Stomach (tissue), 4 donors: ENCODE measurements around the gene GIMAP2.

ENCODE experiments used
- CTCF ChIP-seq, 7 experiments: fragments of 450-650 bp in 4 of 7; fragments of 200-600 bp in 3 of 7; sonication (generic) in 3 of 7; IDR thresholded peaks; one replicate each; pipeline ENCODE4 v1.5.1; 2016 to 2019; ENCODE audit warnings: antibody characterized with exemption in 7 of 7, control low read depth in 2 of 7, mild to moderate bottlenecking in 1 of 7
- EP300 ChIP-seq: sonication (generic); formaldehyde crosslinking; IDR thresholded peaks from one replicate; pipeline ENCODE4 v1.6.1; 2017; ENCODE audit warnings: antibody characterized with exemption
- POLR2A ChIP-seq, 4 donors: fragments of 450-650 bp; IDR thresholded peaks; one replicate each; pipeline ENCODE4 v1.6.1; 2016; ENCODE audit warnings: antibody characterized with exemption in 4 of 4, control low read depth in 2 of 4, mild to moderate bottlenecking in 1 of 4, moderate library complexity in 1 of 4
- POLR2AphosphoS5 ChIP-seq, 3 donors: sonication (generic); formaldehyde crosslinking; IDR thresholded peaks; one replicate each; pipeline ENCODE4 v1.6.1; 2016; ENCODE audit warnings: antibody characterized with exemption in 3 of 3

GRCh38 chr7:150728011-150728410 lies 42.5 kb downstream of the GIMAP2 start:
- TF ChIP-seq POLR2A (IDR thresholded peaks at IDR 0.05) (no peak), CTCF (IDR thresholded peaks at IDR 0.05) (no peak), EP300 (no peak), POLR2AphosphoS5 (IDR thresholded peaks at IDR 0.05) (no peak)
